UCSD-AML1 (cell line): ENCODE measurements around the gene LONP1.

ENCODE experiments used
- DNase-seq: peaks from one replicate; lab custom pipeline; 2025; ENCODE audit not compliant: unreplicated experiment; lab: John Stamatoyannopoulos, UW

LONP1 gene

DNA sequence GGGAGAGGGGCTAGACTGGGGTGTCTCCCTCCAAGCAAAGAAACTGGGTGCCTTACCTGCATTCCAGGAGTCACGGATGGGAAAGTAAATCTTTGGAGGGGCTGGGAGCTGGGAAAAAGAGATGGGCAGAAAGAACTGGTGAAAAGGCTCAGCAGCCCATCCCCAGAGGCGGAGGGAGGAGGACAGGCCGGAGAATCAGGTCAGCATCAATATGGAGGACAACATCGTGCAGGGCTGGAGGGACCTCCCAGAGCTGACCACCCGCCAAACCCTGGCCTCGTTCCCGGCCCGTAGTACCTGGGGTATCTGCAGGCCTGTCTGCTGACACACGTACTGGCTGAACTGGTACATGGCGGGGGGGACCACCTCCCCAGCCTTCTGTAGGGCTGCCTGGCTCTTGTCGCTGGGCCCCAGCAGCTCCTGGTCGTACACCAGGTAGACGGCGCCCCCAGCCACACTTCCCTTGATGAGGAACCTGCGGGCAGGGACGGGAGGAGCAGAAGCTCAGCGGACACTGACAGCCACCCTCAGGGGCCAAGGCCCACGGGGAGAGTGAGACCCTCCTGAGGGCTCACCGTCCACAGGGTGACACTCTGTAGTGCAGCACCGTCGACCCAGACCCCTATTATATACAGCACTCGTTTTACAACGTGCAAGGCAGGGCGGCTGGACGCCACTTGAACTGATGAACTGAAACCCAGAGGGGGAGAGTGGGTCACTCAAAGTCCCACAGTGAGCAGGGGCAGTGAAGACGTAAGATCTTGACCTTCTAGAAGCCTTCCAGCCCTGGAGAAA, 40.5 kb downstream of the LONP1 start:
- DNase-seq: no peak

DNA sequence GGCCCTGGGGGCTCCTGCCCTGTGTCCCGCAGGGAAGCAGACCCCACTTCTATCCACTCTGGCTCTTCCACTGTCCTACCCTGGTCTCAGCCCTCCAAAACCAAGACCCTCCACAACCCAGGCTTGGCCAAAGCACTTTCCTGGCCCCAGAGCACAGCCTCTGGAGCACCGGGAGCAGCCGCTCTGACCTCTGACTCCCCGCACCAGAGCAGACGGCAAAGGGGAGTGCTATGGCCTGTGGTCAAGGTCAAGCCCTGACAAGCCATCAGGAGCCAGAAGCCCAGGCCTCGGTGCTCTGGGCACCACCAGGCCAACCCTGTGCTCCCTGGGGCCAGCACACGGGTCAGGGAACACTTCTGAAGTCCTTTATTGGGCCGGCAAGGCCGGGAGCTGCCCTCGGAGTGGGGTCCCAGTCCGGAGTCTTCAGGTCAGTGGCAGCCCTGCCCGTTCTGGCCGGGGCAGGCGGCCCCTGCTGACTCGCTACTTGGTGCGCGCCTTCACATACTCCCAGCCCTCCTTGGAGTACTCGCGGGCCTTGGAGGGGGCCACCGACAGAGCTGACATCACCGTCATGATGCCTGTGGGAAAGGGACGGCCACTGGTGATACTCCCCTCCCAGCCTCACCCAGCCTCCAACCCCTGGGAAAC, 41.8 kb downstream of the LONP1 start:
- no peak for DNase-seq

DNA sequence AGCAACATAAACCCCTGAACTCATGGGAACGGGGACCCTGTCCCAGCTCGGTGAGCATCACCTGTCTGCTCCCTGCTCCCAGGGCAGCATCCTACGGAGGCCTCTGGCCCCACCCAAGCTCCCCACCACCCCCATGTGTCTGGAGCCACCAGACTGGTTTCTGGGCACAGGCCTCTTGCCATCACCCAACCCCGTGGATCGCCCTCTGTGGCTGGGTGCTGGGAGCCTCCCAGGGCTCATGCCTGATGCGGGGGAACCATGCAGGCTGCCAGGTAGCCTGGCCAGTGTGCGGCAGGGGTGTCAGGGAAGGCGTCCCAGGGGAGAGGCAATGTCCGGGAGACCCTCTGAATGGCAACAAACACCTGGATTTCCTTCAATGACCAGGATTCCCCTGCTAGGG, 42.4 kb downstream of the LONP1 start:
- no peak for DNase-seq

DNA sequence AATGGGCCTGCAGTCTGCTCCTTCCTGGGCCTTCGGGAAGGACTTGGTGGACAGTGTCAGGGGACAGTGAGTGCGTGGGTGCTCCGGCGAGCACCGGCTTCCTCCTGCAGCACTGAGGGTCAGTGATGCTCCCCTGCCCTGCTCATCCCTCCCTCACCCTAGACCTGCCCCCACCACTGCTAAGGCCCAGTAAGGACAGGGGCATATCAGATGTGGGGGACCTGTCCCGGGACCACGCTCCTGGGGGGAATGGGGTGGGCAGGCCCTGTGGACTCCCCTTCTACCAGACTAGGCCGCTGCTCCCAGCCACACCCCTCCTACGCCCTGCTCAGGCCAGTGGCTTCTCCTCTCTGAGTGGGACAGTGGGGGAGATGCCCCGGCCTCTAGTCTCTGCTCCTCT, 42.8 kb downstream of the LONP1 start:
- DNase-seq: no peak

DNA sequence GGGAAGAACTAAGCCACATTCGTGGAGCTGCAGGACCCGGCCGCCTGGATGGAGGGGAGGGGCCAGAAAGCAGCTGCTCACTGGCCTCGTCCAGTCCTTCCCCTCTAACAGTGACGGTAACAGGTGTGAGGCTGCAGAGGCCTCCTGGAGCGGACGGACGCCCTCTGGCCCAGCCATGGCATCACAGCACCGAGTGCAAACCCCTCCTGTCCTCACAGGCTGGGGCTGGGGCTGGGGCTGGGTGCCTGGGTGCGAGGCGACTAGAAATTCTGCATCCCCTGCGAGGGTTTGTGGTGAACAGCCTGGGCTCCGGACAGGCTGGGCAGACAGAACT, 43.2 kb downstream of the LONP1 start:
- DNase-seq: no peak

DNA sequence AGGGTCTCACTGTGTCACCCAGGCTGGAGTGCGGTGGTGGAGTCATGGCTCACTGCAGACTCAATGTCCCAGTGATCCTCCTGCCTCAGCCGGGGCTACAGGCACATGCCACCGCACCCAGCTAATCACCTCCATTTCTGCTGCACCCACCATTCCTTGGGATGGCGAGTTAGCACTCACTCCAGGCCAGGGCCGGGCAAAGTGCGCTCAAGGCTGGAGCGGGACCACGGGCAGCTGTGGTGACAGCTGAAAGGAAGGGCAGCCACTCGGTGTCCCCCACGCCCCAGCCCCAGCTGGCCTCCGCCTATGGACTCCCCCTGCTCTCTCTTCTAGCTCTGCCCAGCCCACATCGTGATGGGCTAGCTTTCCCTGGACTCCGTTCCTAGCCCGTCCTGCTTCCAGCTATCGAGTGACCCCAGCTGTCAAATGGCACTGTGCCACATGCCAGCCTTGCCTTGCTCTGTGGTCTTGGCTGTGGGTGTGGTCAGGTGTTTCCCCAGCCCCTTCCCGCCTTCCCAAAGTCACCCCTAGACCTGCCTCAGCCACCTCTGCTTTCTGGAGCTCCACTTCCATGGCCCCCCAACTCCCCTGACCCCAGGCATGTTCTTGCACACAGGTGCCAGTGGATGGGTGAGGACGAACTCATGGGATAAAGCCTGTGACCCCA, 43.7 kb downstream of the LONP1 start:
- no peak for DNase-seq

DNA sequence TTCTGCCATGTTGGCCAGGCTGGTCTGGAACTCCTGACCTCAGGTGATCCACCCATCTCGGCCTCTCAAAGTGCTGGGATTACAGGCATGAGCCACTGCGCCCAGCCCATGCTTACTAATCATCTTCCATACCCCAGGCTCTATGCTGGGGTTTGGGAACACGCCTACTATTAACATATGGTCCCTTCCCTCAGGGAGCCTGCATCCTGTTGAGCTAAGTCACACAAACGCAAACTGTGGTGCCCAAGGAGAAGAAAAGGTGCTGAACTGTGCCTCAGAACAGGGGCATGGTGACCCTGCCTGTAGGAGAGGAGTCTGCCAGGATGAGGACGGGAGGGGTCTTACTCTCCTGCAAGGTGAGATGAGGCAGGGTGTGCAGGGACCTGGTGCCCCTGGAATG, 45.2 kb downstream of the LONP1 start:
- DNase-seq: no peak

DNA sequence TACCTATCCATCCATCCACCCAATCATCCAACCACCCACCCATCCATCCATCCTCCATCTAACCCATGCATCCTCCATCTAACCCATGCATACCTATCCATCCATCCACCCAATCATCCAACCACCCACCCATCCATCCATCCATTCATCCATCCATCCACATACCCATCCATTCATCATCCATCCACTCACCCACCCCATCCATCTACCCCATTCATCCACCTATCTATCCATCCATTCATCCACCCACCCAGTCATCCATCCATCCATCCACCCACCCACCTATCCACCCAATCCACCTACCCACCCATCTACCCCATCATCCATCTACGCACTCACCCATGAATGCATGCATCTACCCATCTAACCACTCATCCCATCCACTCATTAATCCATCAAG, 46.2 kb downstream of the LONP1 start:
- no peak for DNase-seq

DNA sequence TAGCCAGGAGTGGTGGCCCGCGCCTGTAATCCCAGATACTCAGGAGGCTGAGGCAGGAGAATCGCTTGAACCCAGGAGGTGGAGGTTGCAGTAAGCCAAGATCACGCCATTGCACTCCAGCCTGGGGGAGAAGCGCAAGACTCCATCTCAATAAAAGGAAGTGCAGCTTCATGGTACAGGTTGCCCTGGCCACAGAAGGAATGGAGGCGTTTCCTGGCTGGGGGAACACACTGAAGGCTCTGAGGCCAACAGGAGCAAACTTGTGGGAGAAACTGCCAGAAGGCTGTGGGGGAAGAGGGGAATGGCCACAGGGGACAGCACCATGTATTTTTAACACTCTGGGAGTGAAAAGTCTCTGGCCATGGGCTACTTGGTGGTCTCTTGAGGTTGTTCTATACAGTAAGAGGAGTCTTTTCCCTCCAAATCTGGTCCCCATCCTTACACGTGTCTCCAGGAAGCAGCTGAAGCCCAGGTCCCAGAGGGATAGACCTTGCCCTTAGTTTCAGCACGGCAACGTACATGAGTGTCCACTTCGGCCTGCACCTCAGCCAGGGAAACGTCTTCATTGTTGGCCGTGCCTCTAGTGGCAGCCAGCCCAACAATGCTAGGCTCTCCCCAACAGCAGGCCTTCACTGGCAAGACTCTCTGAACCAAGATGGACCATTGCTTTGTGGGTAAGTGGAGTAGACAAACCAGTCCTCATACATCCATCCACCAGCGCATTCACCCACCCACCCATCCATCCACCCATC, 47.1 kb downstream of the LONP1 start:
- DNase-seq: no peak

DNA sequence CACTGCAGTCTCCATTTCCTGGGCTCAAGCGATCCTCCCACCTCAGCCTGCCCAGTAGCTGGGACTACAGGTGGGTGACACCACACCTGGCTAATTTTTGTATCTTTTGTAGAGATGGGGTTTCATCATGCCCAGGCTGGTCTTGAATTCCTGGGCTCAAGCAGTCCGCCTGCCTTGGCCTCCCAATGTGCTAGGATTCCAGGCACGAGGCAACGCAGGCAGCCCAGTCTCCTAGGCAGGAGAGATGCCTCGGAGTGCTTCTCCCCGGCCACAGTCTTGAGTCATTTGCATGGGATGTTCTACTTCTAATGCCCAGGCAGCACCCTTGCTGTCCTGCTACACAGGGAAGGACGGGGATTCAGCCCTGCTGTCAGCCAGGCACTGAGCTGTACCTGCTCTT, 48.3 kb downstream of the LONP1 start:
- no peak for DNase-seq

DNA sequence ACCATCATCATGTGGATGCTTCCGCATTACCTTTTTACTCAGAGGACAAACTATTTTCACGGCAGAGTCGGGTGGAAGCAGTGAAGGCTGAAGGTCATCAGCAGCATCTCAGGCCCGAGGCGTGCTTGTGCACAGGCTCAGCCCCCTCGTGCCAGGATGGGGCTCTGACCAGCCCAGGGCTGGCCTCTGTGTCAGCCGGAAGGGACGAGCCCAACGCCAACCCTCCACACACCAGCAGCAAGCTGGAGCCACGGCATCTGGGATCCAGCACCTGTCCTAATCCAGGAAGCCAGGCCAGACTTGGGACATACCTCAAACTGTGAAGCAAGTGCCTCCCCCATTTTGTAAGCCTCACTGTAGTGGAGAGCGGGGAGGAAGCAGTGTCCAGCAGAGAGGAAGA, 50.7 kb downstream of the LONP1 start:
- no peak for DNase-seq

DNA sequence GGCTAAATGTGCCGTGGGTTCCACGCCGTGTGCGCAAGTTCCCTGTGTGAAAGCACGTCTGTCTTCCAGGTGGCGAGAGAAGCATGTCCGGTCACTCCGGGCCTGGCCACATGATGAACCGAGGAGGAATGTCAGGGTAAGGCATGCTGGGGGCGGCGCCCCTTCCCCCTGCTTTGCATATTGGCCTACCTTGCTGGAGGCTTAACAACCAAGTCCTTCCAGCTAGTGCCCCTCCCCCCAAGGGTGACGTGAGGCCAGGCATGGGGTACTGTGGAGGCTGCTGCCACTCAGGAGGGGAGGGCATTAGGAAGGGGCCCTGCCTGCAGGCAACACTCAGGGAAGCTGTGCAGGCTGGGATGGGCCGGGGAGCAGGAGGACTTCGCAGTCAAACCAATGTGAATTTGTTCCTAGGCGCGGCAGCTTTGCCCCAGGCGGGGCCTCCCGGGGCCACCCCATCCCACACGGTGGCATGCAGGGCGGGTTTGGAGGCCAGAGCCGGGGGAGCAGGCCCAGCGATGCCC, 52.1 kb downstream of the LONP1 start:
- no peak for DNase-seq

DNA sequence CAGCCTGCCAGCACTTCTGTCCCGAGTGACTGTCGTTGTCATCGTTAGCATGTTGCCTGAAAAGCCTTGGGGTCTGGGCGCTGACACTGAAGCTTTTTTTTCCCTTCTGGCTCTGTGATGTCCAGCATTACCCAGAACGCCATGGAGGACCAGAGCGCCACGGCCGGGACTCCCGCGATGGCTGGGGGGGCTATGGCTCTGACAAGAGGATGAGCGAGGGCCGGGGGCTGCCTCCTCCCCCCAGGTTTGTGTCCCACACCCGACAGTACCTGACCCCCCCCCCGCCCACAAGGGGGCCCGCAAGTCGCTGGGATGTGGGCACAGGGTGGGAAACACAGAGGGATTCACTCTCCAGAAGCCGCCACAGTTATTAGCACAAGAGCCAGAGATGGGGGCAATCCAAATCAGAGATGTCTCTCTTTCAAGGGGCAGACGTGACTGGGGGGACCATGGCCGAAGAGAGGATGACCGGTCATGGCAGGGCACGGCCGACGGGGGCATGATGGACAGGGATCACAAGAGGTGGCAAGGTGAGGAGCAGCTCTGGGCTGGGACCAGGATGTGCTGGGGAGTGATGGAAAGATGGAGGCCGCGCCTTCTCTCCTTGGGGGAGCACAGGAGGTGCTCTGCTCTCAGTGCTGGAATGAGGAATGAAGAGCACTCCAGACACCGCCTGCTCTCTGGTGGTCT, 52.9 kb downstream of the LONP1 start:
- no peak for DNase-seq

DNA sequence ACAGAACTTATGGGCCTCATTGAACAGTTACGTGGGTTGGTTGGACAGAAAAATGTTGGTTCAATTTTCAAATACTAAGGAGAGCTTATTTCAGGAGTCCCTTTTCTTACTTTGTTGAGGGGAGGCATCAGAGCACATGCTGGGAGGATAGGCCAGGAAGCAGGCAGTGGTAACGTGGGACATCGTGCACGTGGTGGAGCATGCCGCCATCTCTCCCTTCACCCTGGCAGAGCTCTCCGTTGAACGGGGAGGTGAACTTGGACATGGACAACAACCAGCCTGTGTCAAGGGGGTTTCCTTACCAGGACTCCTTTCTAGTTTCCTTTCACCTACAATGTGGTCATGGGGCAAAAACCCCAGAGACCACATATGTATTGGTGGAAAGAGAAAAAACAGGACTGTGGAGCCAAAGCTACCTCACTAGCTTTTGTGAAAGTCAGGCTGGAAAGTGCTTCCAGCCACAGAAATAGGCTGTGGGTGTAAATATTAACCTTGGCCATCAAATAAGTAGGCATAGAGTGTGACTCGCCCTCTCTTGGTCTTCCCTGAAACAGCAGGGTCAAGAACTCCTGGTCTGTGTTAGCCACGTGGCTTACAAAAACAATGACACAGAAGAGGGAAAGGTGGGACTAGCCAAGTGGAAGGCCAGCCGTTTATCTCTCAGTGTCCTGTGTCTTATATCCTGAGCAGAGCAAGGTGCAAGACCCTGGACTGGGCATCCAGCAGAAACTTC, 54.0 kb downstream of the LONP1 start:
- DNase-seq: no peak

DNA sequence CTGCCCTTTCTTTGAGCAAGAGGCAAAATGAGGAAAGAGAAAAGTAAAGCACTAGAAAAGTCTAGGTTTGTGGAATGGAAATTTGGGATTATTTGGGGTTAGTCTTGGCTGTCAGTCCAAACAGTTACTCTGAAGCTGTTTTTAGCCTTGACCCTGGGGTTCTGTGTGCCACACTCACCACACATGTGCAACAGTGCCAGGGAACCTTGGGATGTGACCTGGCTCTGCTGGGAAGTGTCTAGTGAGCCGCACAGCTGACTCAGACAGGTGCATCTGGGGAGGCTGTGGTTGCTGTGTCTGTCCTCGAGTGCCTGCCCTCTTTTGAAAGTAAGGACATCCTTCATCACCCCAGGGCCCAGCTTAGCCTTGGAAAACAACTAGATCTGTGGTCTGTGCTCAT, 55.4 kb downstream of the LONP1 start:
- no peak for DNase-seq

DNA sequence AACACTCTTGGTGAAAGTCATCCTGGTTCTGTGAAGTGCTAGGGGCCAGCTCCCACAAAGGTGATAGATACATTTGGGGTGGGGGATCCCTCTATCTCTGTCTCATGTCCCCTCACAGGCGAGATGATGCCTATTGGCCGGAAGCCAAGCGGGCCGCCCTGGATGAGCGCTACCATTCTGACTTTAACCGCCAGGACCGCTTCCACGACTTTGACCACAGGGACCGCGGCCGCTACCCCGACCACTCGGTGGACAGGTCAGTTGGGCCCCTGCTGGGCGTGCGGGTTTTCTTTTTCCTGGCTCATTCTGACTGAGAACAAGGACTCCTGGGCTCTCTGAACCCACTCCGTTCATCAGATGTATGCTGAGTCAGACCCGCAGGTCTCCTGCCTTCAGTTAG, 56.0 kb downstream of the LONP1 start:
- no peak for DNase-seq

DNA sequence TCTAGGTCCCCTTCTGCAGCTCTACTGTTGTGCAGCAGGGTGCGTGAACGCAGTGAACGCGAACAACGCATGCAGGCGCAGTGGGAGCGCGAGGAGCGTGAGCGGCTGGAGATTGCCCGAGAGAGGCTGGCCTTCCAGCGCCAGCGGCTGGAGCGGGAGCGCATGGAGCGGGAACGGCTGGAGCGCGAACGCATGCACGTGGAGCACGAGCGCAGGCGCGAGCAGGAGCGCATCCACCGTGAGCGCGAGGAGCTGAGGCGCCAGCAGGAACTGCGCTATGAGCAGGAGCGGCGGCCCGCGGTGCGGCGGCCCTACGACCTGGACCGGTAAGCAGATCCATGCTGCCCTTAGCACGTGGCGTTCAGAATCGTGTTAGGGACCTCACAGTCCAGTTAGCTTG, 58.5 kb downstream of the LONP1 start:
- no peak for DNase-seq

DNA sequence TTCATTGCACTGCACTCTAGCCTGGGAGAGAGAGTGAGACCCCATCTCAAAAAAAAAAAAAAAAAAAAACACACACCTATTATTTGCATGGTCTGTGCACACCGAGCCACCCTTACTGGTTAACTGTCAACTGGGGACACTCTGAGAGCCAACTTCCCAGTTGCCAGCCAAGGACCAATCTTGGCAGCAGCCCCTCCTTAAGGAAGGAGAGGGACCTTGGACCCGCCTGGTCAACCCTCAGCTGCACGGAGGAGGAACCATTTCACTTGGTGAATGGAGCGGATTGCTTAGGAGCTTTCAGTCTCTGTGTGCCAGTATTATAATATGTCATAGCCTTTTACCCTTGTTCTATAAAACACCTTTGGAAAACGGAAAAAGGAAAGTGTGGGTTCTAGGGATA, 64.5 kb downstream of the LONP1 start:
- no peak for DNase-seq

DNA sequence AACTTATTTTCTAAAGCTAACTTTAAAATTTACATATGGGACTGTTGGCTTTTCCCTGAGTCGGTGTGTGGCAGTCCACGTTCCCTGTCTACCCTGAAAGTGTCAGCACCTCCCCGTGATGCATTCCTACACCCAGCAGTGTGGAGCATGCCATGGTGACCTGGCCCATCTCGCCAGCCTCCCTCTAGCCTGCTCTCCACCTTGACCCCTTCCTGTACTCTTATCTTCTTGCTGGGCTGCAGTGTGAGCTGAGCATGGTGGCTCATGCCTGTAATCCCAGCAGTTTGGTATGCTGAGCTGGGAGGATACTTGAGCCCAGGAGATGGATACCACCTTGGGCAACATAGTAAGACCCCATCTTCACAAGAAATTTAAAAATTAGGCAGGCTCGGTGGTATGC, 65.0 kb downstream of the LONP1 start:
- DNase-seq: no peak

DNA sequence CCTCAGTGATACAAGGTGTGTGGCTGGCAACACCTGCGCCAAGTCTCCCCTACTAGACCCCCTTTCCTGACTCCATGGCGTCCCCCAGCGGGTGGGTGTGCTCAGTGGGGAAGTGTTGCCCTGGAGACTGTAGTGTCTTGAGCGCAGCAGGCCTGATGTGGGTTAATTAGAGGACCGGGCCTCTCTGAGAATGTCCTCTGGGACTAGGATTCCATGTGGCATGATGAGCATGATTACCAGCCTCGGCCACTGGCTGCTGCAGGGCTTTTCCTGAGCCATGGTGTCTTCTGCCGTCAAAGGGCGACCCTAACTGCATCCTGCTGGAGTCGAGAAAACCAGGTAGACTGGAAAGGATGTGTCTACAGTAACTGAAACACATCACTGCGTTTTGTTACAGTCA, 67.7 kb downstream of the LONP1 start:
- DNase-seq: no peak
